Esophagus muscularis mucosa (tissue), 3 donors: ENCODE data around the gene ACVR1.

Experiments used
- POLR2A ChIP-seq: fragments of 450-650 bp; IDR thresholded peaks from one replicate; pipeline ENCODE4 v1.6.1; 2017; ENCODE audit warnings: antibody characterized with exemption, moderate library complexity, mild to moderate bottlenecking, low read depth
- POLR2AphosphoS5 ChIP-seq, 2 donors: sonication (generic); formaldehyde crosslinking; IDR thresholded peaks; one replicate each; pipeline ENCODE4 v1.6.1; 2017; ENCODE audit warnings: antibody characterized with exemption in 2 of 2
- TF ChIP-seq, protein P1 (sequence below), 3 experiments: fragments of 200-600 bp in 2 of 3; fragments of 450-650 bp in 1 of 3; sonication (generic) in 2 of 3; IDR thresholded peaks; one replicate each; pipeline ENCODE4 v1.5.1; 2017 to 2019; ENCODE audit warnings: antibody characterized with exemption in 3 of 3, mild to moderate bottlenecking in 2 of 3, moderate library complexity in 1 of 3

DNA sequence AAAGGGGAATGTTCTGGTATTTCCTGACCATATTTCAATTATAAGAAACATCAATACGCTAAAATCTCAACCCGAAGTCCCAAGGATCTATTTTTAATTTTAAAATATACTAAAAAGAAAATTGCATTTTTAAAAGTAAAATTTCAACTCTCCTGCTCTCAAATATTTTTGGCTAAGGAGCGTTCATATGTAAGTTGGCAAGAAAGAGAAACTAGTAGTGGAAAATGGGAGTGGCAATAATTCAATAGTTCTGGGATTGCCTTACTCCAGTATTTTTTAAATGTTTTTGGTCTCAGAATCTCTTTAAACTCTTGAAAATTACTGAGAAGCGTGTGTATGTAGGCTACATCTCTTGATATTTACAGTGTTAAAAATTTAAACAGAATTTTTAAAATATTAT lies 72.7 kb downstream of the ACVR1 start:
- TF ChIP-seq, protein P1, sequence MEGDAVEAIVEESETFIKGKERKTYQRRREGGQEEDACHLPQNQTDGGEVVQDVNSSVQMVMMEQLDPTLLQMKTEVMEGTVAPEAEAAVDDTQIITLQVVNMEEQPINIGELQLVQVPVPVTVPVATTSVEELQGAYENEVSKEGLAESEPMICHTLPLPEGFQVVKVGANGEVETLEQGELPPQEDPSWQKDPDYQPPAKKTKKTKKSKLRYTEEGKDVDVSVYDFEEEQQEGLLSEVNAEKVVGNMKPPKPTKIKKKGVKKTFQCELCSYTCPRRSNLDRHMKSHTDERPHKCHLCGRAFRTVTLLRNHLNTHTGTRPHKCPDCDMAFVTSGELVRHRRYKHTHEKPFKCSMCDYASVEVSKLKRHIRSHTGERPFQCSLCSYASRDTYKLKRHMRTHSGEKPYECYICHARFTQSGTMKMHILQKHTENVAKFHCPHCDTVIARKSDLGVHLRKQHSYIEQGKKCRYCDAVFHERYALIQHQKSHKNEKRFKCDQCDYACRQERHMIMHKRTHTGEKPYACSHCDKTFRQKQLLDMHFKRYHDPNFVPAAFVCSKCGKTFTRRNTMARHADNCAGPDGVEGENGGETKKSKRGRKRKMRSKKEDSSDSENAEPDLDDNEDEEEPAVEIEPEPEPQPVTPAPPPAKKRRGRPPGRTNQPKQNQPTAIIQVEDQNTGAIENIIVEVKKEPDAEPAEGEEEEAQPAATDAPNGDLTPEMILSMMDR (IDR thresholded peaks at IDR 0.05), result no peak
- no peak for TF ChIP-seq POLR2A
- no peak for TF ChIP-seq POLR2AphosphoS5 (IDR thresholded peaks at IDR 0.05)
